Measurements from ENCODE around the gene PRR5L.

PRR5L gene

DNA sequence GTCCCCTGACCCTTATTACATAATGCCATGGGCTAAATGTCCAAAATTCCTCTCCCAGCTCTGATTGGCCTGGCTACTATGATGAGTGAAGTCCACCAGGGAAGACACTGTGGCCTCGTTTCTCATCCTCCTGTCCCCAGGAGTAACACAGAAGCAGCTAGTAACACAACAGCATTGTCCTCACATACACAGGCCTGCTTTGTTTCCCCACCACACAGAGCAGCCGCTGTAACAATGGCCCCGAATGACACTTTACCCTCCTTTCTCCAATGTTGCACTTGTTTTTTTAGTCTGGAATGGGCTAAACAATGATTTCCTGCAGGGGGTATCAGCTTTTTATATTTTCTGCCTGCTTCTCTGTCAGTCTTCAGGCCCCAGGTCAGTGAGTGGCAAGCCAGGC lies at the start of gene PRR5L:
Gene PRR5L, plus strand, starts transcription at position 363 of the 400 bp plus-strand sequence. CDS start 104,834 bp downstream, outside the sequence.
- no peak for DNase-seq (ENCODE audit: low spot score)

DNA sequence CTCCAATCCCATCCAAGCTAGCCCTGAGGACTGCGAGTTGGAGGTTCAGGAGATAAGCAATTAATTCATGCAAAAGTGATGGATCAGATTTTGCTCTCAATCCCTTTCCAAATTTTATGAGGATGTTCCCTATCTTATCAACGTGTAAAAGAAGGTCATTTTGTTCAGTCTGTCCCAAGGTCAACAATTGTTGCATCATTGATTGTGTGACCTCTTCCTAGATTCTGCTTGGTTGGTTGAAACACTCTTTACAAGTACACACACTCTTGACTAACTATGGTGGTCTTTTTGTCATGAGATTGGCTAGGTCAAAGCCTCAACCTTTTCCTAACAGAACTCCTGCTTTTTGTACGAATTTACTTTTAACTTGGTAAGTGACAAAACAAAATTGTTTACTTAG lies 48.6 kb upstream of the PRR5L start:
- no peak for DNase-seq (ENCODE audit: low spot score)

DNA sequence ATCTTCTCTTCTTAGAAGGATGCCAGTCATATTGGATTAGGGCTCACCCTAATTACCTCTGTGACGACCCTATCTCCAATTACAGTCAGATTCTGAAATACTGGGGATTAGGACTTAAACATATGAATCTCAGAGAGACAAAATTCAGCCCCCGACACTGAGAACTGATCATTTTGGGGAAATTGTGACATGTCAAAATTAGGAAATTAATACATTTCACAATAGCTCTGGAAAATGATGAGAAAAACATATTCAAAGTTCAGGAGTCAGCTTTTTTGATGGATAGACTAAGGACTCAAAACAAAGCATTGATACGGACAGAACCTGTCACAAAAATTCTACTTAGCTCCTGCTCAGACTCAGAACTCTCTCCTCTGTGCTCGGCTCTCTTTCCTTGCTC lies 47.7 kb upstream of the PRR5L start:
- no peak for DNase-seq (ENCODE audit: low spot score)

GRCh38 chr11:36249246-36249645 lies 46.8 kb upstream of the PRR5L start:
- peak; percentile 43 for DNase-seq (ENCODE audit: low spot score)

DNA sequence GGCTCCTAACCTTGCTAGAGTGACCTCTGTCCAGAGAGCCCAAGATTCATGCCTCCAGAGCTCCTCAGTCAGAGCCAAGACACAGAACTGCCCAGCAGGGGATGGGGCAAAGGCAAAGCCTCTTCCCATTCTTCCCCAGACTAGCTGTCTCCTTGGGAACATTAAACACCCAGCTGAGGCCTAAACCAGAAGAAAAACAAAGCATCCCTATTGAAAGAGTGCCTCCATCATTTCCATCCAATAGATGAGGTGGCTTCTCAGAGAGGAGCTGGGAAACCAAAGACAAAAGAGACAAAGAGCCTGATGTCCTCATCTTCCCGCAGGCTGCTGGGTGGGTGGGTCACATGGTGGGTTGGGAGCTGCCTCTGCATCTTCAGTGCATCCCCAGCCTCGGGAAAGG lies 44.3 kb upstream of the PRR5L start:
- no peak for DNase-seq (ENCODE audit: low spot score)

DNA sequence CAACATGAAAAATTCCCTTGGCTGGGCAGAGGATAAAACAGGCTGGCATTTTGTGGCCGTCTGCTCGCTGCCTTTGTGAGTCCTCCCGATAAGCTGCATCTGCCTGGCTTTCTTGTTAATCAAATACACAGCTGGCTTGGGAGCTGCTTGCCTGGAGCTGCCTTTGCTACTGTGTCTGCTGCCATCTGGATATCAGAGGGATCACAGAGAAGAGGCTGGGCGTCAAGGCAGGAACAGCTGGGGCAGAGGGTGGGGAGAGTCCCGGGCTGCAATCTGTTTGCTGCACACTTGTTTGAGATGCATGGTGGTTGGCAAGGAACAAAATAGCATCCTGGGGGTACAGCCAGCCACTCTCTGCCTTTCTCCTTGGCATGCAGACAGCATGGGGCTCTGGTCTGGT lies 42.9 kb upstream of the PRR5L start:
- no peak for DNase-seq (ENCODE audit: low spot score)

GRCh38 chr11:36254713-36255112 lies 41.4 kb upstream of the PRR5L start:
- no peak for DNase-seq (ENCODE audit: low spot score)

- DNase-seq (ENCODE audit: low spot score), result no peak
Measured at GRCh38 chr11:36257351-36257750, 38.7 kb upstream of the PRR5L start.

DNA sequence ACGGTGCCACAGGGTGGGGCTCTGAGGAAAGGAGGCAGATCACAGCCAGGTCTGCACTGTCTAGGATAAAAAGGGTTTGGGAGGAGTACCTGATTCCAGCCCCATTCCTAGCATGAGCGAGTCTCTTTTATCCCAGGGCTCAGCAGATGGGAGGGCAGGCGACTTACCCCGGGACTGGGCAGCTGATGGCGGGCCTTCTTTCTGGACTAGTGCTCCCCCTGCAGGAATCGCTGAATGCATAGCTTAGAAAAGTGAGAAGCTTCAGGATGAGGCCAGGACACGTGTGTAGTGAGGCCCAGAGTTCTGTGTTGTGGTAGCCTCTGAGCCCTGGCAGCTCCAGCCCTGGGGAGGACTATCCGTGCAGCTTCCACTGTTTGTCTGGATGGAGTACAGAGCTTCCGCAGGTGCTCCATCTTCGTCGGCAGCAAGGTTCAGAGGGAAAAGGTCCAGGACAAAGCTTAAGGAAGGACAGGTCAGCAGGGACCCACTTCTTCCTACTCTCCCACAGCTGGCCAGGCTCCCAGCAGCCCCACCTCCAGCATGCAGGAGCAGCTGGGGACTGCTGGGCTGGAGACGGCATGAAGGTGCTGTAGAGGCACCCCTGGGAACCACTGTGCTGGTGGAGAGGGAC lies 37.2 kb upstream of the PRR5L start:
- peak; percentile 69 for DNase-seq (ENCODE audit: low spot score)

GRCh38 chr11:36261094-36261493 lies 35.0 kb upstream of the PRR5L start:
- DNase-seq (ENCODE audit: low spot score), result no peak

DNA sequence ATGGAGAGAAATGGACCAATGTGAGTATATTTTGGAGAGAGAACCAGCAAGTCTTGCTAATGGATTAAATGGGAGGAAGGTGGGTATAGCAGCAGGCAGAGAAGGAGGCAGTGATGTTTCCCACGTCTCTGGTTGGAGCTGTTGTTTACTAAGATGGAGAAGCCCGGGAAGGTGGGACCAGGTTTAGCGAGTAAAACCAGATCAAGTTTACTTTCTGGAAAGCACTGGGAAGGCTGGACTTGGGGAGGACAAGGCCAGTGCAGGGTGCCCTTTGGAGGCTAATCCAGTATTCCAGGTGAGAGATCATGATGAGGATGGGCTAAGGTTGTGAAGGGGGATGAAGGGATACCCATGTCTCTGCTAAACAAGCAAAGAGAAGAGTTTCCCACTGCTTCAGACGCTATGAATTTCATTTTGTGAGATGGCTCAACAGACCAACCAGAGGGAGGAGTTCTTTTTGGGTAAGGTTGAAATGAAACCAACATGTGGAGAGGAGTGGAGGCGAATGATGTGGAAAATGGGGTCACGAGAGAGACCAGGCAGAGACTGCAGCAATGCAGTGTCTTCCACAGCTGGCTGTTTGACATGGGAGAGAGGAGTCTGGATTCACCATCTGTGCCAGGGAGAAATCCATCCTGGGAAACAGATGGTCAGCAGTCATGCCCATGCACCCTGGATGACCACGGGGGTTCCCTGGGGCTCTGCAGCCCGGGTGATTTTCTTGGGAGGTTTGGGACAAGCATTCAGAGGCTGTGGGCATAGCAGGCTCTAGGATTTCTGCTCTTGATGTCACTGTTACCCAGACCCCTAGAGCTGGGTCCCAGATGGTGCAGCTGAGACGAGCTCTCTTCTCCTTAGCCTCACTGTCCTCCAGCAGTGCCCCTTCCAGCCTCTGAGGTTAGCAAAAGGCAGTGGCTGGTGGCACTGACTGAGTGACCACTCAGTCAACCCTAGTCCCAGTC lies 31.8 kb upstream of the PRR5L start:
- no peak for DNase-seq (ENCODE audit: low spot score)

DNA sequence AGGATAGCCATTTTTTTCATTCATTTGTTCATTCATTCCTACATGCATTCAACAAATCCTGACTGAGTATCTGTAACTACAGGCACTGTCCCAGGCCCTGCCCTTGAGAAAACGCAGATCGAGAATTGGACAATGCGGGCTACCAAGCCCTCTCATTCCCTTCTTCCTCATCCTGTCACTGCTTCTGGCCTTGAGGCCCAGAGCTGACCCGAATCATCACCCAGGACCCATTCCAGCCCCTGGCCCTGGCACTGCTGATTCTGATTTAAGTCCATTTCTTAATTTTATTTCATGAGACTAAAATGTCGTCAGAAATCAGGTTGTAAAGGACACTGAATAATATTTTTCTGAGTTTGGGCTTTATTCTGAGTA lies 31.1 kb upstream of the PRR5L start:
- no peak for DNase-seq (ENCODE audit: low spot score)

- DNase-seq (ENCODE audit: low spot score), result peak; percentile 56
Measured at GRCh38 chr11:36265793-36266628, 30.1 kb upstream of the PRR5L start.

DNA sequence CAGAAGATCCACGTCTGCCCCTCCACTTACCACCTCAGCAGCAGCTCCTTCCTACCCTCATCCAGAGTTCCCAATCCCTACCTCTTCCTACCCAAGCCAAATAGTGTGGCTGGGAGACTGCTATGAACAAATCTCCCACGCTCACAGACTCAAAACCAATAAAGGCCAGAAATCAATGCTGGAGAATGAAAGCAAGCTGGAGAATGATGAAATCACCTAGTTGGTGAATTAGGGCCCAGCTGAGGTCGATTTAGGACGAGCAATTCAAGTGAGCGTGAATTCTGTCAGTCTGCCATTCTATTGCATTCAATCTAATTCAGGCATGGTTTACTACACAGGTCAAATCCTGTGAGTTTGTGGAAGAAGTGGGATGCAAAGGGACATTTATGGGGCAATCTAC lies 29.3 kb upstream of the PRR5L start:
- no peak for DNase-seq (ENCODE audit: low spot score)

DNA sequence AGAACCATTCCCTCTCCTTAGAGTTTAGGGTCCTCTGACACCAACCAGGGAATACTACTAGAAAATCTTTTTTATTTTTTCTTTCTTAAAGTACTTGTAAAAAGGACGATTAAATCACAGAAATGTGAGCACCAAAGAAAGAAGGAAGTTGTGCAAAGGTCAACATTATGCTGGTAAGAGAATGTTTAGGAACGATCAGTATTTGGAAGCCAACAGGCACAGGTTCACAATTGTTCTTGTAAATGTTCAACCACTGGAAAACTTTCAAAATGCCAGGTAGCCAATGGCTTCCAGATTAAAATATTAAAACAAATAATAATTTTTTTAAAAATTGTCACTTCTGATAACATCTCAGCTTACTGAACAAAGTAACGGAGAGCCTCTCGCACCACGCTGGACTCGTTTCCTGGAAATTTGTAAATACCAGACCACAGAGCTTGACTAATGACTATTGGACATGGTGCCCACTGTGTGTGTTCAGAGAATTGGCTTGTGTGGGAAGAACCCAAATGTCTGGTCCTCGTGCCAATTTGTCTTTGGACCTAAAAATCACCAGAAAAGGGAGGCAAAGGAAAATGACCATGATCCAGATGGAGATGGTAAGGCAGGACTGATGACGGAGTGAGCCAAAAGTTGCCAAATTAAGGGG lies 27.6 kb upstream of the PRR5L start:
- no peak for DNase-seq (ENCODE audit: low spot score)

GRCh38 chr11:36270701-36271100 lies 25.4 kb upstream of the PRR5L start:
- no peak for DNase-seq (ENCODE audit: low spot score)

GRCh38 chr11:36271794-36272407 lies 24.2 kb upstream of the PRR5L start:
- no peak for DNase-seq (ENCODE audit: low spot score)

DNA sequence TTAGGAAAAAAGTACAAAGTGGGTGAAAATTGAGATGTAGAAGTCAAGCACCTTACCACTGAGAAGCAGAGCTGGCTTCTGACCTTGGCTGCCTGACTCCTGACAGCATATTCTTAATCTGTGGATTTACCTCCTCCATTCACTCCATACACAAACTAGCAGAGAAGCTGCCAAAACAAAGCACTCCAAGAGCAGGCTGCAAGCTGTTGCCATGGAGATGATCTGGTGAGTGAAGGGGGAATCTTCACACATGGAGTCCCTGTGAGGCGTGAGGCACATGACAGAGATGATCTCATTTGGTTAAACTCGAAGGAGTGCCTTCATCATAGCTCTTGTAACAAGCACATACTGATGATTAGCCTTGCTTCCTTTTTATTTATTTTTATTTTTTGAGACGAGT lies 23.0 kb upstream of the PRR5L start:
- DNase-seq (ENCODE audit: low spot score), result no peak

DNA sequence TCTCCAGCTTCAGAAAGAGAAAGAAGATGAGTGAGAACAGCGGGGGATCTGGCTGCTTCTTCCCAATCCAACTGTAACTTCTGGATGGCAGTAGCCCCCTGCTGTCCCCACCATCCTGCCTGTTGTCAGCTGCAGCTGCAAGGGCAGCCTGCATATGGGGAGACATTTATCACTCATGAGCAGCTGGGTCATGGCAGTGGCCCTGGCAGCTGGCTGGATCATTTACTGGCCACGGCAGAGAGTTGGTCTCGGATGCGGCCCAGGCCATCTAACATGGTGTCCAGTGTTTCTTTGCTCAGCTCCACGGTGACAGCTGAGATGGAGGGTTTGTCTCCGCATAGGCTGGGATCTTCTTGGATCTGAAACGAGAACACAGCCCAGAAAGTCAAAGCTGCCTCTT lies 21.7 kb upstream of the PRR5L start:
- DNase-seq (ENCODE audit: low spot score), result no peak

DNA sequence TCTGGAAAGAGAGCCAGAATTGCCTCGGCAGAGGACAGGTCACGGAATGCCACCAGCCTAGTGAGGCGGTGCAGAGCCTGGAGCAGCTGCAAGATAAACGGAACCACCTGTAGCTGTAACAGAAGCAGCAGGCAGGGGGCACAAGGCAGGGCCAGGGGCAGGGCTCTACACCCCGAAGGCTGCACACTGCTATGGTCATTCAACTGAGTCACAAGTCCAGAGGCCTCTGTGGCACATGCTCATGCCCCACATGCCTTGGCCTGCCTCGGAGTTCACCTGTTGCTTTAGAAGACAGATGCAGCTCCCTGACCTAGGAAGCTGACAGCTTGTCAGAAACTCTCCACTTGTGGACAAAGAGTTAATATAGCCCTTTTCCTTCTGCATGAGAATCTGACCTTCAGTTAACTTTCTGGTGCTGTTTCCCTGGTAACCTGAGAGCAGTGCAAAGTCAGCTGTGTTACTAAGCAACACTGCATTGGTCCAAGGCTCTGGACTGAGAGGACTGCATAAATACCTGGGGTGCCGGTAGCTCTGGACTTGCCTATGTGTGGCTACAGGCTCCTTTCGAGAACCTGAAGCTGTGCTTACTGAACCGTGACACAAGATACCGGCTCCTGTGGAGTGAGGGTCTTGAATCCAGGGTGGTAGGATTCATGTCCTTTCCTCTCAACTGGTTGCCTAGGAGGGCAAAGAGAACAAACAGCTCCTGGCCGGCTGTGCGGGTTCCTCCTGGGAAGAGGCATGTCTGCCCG lies 17.4 kb upstream of the PRR5L start:
- DNase-seq (ENCODE audit: low spot score), result no peak

- DNase-seq (ENCODE audit: low spot score), result no peak
Measured at GRCh38 chr11:36280531-36280930, 15.6 kb upstream of the PRR5L start.
